ENCODE data around the gene ZNF669.
A peak's percentile ranks its signal among the peaks of the same experiment; 100 is the strongest.
"Not testable (repeated sequence)": the region's sequence is repeated elsewhere in the genome, so short reads cannot be mapped to it uniquely, and the experiment has no call there.

ZNF669 gene

GRCh38 chr1:247103859-247104591, at the start of gene ZNF669:
Gene ZNF669 (minus strand): TSS chr1:247104356. CDS start chr1:247104199, 157 bp downstream.
- peak; percentile 96 for DNase-seq

GRCh38 chr1:247147781-247148180, 43.6 kb upstream of the ZNF669 start:
- DNase-seq, result no peak

GRCh38 chr1:247147120-247147519, 43.0 kb upstream of the ZNF669 start:
- not testable (repeated sequence) for DNase-seq

GRCh38 chr1:247146671-247147070, 42.5 kb upstream of the ZNF669 start:
- no peak for DNase-seq

GRCh38 chr1:247145279-247145678, 41.1 kb upstream of the ZNF669 start:
- DNase-seq, result no peak

GRCh38 chr1:247139557-247139956, 35.4 kb upstream of the ZNF669 start:
- not testable (repeated sequence) for DNase-seq

DNA sequence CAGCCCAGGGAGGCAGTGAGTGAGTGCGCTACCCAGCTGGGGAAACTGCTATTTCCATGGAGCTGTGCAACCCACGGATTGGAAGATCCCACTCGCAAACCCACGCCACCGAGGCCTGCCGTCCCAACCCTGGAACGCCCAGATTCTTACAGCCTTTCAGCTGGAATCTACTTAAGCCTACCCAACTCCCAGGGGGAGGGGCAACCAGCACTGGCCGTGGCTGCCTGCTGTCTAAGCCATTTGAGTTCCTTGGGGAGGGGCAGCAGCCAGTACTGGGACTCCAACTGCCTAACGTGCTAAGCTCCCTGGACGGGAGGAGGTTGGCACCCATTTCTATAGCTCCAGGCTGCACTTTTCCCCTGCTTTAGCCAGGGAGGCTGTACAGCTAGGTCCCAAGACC, 27.1 kb upstream of the ZNF669 start:
- no peak for DNase-seq

- not testable (repeated sequence) for DNase-seq
These were observed 23.5 kb upstream of the ZNF669 start for GRCh38 chr1:247127519-247128282.

GRCh38 chr1:247126601-247127000, 22.4 kb upstream of the ZNF669 start:
- not testable (repeated sequence) for DNase-seq

GRCh38 chr1:247126166-247126565, 22.0 kb upstream of the ZNF669 start:
- not testable (repeated sequence) for DNase-seq

- DNase-seq, result no peak
These were observed 17.2 kb upstream of the ZNF669 start for GRCh38 chr1:247121382-247121781.

DNA sequence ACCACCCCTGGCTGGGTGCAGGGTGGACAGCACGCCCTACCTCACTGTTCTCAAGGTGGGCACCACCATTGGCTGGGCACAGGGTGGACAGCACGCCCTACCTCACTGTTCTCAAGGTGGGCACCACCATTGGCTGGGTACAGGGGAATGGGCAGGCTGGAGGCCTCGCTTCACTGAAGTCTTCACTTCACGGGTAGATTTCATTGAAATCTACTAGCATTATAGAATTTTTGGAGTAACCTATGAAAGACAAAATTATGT, 16.2 kb upstream of the ZNF669 start:
- not testable (repeated sequence) for DNase-seq

DNA sequence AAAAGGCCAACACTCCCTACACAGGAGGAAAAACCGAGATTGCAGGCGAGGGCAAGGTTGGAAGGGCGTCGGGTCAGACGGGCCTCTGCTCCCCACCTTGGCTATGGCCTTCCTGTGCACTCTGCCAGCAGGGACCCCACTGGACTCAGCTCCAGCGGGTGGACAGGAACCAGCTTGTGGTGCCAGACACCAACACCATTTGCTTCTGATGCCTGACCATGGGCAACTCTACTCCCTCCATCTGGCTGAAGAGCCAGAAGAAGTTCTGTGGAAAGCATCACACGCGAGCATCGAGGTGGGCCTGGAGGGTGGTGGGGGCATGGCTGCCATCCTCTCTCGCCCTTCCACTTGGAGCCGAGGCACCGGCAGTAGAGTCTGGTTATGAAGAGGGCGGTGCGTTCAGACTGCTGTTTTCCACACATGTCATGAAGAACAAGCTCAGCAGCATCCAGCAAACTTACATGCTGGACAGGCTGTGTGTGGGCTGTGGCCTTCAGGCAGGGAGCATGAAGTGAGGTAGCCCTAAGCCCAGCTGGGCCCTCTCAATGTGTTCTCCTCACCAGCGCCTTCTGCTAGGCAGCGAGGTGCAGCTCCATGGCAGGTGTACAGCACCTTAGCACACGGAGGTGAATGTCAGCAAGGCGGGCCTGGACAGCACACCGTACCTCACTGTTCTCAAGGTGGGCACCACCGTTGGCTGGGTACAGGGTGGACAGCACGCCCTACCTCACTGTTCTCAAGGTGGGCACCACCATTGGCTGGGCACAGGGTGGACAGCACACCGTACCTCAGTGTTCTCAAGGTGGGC, 15.6 kb upstream of the ZNF669 start:
- no peak for DNase-seq

DNA sequence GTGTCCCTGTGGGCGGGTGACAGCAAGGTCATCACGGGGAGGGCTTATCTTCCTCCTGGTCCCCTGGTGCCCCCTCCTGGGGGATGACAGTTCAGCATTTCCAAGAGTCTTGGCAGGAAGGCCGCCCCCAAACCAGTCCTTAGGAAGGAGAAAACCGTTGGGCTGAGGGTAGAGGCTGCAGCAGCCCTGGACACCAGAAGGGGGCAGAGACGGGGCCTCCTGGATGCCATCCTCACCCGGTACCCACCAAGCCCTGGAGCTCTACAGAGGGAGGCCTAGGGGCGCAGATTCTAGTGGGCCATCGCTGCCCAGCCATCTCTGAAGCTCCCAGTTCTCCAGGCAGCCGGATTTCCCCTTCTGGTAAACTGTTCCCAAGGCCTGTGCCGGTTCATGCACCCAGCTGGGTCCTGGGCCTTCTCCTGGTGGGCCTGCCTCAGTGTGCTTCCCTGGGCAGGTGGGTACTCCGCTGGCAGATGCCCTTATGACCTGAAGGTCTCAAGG, 14.8 kb upstream of the ZNF669 start:
- peak; percentile 70 for DNase-seq

- DNase-seq, result no peak
These were observed 11.4 kb upstream of the ZNF669 start for GRCh38 chr1:247115545-247115944.

DNA sequence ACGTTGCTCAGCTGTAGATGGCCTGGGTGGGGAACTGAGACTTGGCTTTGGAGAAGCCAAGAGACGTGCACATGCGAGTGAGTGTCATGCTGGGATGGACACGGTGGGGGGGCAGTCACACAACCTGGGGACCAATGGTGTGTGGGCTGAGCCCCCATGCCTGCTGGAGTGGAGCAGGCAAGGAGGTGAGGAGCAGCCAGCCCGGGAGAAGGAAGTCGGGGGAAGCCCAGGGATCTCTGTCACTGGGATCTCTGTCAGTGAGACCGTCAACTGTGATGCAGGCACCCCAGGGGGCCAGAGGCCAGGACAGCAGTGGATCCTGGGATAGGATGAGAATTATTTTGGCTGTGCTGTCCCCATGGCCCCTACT, 11.0 kb upstream of the ZNF669 start:
- DNase-seq, result no peak

GRCh38 chr1:247114351-247115140, 10.4 kb upstream of the ZNF669 start:
- no peak for DNase-seq

DNA sequence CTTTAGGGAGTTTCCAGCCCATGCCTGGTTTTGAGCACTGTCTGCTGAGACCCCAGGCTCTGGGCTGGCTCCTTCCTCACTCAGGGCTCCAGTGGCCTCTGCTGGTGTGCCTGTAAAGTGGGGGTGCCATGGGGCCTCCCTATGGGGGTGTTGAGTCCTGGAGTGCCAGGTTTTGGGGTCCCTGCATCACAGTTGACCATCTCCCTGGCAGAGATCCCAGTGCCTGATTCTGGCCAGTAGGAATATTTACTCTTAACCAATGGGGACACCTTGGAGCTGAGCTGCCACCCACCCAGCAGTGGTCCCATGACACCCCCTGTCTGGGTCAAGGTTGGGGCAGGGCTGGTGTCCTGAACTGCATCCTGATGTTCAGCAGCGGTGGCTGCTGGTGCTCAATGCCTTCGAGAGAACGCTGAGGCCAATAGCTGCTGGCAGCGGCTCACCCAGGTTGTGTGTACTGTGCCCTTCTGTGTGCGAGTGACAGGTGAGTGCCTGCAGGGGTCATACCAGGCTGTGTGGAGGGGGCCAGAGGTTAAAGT, 9.6 kb upstream of the ZNF669 start:
- DNase-seq, result no peak

DNA sequence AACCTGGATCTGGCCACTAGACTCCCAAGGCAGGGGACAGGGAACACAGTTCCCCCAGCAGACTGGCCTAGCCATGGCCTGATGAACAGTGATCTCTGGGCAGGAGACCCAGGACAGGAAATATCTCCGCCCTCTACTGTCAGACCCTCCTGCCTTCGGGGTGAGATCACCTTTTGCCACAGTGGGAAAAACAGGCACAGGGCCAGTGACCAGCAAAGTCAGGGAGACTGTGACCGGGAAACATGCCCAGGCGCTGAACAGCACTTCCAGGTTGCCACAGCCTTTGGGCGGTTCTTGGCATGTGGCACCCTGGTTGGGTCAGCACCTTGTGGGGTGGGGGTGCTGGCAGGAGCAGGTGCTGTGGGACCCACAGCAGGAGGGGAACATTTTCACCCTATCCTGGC, 8.9 kb upstream of the ZNF669 start:
- DNase-seq, result no peak

- DNase-seq, result no peak
These were observed 8.3 kb upstream of the ZNF669 start for GRCh38 chr1:247112479-247112781.

DNA sequence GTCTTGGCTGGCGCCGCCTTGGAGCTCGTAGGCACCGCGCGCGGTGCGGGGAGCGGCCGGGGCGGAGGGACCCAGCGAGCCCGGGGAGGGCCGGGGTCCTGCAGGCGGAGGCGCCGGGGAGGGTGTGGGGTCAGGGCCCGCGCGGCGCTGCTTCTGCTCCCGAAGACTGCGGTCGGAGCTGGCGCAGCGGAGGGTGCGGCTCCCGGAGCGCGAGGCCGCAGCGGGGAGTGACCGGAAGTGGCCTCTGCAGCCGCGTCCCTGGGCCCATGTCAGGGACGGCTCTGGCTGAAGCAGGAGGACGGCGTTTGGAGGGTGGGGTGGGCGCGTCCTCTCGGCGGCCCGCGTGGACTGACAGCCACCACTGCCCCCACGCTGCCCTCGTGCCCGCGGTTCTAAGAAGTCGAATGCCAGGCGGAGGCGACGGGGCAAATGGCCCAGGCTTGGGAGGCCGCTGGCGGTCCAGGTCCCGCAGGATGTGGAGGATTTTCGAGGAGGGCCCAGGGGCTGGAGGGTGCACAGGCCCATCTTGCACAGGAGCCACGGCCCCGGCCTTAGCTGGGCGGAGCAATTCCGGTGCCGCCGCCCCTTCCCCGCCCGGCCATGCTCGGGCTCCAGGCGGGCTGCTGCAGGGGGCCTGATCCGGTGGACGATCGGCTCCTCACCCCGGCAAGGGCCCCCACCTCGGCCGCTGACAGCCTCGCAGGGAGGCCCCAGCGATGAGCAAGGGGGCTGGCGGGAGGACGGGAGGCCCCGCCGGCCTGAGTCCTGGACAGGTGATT, 7.7 kb upstream of the ZNF669 start:
- no peak for DNase-seq

DNA sequence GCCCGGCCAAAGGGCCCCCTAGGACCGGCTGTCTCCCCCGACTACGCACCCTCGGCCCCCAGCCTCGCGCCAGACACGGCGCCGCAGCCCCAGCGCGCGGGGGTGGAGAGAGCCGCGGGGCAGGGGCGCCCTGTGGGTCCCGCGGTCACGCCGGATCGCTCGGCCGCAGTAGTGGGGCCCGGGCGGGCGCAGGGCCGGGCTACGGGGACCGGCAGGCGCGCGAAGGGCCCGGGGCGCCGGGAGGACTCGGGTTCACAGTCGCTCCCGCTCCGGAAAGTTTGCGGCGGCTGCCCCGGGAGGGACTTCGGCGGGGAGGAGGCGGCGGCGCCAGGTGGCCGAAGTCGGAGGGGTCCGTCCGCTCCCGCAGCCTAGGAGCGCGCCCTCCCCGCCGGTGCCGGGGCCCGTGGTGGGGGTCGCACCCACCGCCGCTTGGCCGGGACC, 7.1 kb upstream of the ZNF669 start:
- DNase-seq, result no peak
